Left lung (tissue), 10 donors: ENCODE data around the gene DDX51. TPM values are rescaled to one million over a fixed set of nuclear protein-coding genes. Genes with fewer than 3 reads are reported as not detected.

Experiments used
- ATAC-seq: fragments of 200-7000 bp; cut with Tn5 transposase; one replicate; pipeline ENCODE4 v1.9.1; 2020; ENCODE audit warnings: moderate library complexity
- DNase-seq, 4 donors: peaks; one replicate each; pipeline ENCODE4 v3.0.0-alpha.2; 2013 to 2020
- H3K27ac ChIP-seq, 2 donors: fragments of 200-600 bp; sonication (generic) in 1 of 2; one replicate each; pipeline versions ENCODE4 v1.5.0 to v1.8.0; 2020 to 2021
- H3K27me3 ChIP-seq, 2 donors: fragments of 200-600 bp; sonication (generic) in 1 of 2; one replicate each; pipeline versions ENCODE4 v1.5.0 to v1.8.0; 2020 to 2021
- H3K36me3 ChIP-seq, 2 donors: fragments of 200-600 bp; sonication (generic) in 1 of 2; one replicate each; pipeline versions ENCODE4 v1.5.0 to v1.8.0; 2020 to 2021
- H3K4me1 ChIP-seq, 2 donors: fragments of 200-600 bp; one replicate each; pipeline ENCODE4 v1.8.0; 2021
- H3K4me3 ChIP-seq, 2 donors: fragments of 200-600 bp; sonication (generic) in 1 of 2; one replicate each; pipeline versions ENCODE4 v1.5.0 to v1.8.0; 2020 to 2021; ENCODE audit warnings: mild to moderate bottlenecking in 1 of 2
- H3K9me3 ChIP-seq, 2 donors: fragments of 200-600 bp; sonication (generic) in 1 of 2; one replicate each; pipeline versions ENCODE4 v1.5.0 to v1.8.0; 2020 to 2021
- intact Hi-C, 2 donors: fragments of 100-400 bp; cut with DNase I; formaldehyde crosslinking; loops; one replicate each; pipeline versions ENCODE4 v1.11.2 to v1.14.2; 2022
- polyA plus RNA-seq, 6 donors: library from polyadenylated mRNA; unstranded; fragments of 120-200 nt; gene quantifications; one replicate each; pipeline ENCODE4 v1.2.1, GENCODE V29; 2013; ENCODE audit not compliant: insufficient read length in 6 of 6
- total RNA-seq, 2 donors: library from RNA; stranded (reverse); fragmentation: NEBNext Ultra II Directional; extraction: Animal tissue kit (Norgen Biotek cat#: 25700); gene quantifications; one replicate each; pipeline ENCODE4 v1.2.1, GENCODE V29; 2021
- TF ChIP-seq, protein P1 (sequence below), 2 donors: fragments of 200-600 bp; sonication (generic) in 1 of 2; IDR thresholded peaks; one replicate each; pipeline versions ENCODE4 v1.5.0 to v1.8.0; 2021; ENCODE audit warnings: antibody characterized with exemption in 2 of 2
- donor health status: DM: no; HTN: yes; CAD: no.
- donor health status: DM: no; HTN: no; CAD: no.

The DDX51 gene
- total and polyA plus RNA-seq, 8 donors, result 11.7 to 27.6 (median 18.6) TPM

DNA sequence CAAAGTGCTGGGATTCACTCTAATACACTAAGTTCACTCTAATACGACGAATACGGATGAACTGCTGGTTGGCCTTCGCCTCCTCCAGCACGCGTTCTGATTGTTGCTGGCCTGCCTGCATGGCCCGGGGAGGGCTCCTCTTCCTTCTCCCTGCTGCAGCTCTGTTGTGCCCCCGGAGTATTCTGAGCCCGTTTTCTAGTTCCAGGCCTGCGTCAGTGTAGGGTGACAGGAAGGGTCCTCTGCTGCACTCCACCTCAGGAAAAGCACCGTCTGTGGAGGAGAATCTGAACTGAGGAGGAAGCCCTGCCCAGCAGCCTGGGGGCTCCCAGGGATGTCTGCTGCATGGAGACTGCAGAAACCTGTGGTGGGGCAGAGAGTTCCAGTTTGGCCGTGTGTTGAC is 44.4 kb downstream of the DDX51 start:
- no peak for ATAC-seq
- Histone ChIP-seq H3K4me3 (no peak overlapping the region), H3K4me1 (no peaks in the 10 kb centered on the region), H3K27ac (no peak overlapping the region), H3K27me3 (no peaks in the 10 kb centered on the region), H3K9me3 (no peaks in the 10 kb centered on the region), H3K36me3 (peaks cover 0 to 22% of the 10 kb centered on the region in 2 donors)
- intact Hi-C loops, result no loop called here
- TF ChIP-seq, protein P1, sequence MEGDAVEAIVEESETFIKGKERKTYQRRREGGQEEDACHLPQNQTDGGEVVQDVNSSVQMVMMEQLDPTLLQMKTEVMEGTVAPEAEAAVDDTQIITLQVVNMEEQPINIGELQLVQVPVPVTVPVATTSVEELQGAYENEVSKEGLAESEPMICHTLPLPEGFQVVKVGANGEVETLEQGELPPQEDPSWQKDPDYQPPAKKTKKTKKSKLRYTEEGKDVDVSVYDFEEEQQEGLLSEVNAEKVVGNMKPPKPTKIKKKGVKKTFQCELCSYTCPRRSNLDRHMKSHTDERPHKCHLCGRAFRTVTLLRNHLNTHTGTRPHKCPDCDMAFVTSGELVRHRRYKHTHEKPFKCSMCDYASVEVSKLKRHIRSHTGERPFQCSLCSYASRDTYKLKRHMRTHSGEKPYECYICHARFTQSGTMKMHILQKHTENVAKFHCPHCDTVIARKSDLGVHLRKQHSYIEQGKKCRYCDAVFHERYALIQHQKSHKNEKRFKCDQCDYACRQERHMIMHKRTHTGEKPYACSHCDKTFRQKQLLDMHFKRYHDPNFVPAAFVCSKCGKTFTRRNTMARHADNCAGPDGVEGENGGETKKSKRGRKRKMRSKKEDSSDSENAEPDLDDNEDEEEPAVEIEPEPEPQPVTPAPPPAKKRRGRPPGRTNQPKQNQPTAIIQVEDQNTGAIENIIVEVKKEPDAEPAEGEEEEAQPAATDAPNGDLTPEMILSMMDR (IDR thresholded peaks at IDR 0.05), result no peak
- no peak for DNase-seq

DNA sequence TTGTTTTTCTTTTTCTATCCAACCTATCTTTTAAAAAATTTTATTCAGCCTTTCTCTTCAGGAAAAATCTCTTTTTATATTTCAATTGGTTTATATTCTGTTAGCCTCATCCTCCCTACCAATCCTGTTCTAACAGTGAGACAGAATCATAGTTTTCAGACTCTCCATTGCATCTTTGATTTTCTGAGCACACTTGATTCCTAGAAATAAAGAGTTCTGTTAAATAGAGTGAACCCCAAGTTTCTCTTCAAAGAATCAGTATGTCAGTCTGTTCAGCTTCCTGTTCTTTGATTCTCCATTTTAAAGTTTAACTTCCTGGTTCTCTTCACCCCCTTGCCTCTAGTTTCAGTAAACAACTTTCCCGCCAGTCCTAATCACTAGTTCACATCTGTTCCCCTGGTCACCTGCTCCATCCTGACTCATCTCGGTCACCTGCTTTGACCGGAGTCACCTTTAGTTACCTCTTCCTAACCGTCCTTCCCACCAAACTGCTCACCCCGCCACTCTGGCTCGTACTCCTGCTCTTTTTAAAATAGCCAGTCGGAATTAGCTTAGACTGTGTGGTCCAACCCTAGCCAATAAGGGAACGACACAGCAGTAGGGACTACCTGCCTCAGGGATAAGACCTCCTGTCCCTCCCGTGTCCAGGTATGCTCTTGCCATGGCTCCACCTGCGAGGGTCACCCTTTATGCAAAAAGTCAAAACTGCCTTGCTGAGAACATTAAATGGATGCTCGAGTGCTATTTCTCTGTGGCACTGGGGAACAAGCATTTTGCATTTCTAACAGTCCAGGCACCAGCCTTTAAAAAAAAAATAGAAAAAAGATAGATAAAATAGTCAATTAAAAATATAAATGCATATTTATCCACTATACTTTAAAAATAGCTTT is 48.4 kb downstream of the DDX51 start:
- ATAC-seq (no peak), DNase-seq (no peak)
- no peaks in the 10 kb centered on the region for H3K4me1 ChIP-seq
- intact Hi-C loops, result no loop called here
- H3K27ac ChIP-seq, result no peak overlapping the region
- peaks cover 0 to 27% of the 10 kb centered on the region in 2 donors for H3K36me3 ChIP-seq
- H3K9me3 ChIP-seq, result no peaks in the 10 kb centered on the region
- H3K27me3 ChIP-seq, result no peaks in the 10 kb centered on the region
- TF ChIP-seq, protein P1 (IDR thresholded peaks at IDR 0.05), result no peak
- no peak overlapping the region for H3K4me3 ChIP-seq

DNA sequence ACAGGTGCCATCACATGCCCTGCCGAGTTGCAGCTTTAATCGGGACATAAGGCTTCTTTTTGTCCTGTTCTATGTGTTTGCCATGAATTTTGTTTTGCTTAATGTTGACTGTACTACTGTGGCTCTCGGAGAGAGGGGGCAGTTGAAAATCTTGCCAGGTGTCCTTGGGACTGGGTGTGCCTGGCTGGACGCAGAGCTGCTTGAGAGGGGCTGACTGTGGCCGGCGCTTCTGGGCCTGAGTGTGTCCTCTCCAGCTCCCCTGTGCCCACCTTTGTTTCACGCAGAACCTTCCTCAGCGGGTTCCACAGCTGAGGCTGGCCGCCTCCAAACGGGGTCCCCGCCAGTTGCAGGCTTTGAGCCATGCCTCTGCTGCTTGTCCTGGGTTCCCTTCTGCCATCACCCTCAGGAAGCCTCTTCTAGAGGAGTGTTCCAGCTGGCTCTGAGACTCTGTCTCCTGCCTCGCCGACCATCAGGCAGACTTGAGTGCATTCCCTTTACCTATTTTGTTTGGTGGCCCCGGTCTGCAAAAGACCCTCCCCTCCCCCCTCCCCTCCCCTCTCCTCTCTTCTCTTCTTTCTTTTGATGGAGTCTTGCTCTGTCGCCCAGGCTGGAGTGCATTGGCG is 49.7 kb downstream of the DDX51 start:
- TF ChIP-seq, protein P1 (IDR thresholded peaks at IDR 0.05), result no peak
- intact Hi-C loops, result no loop called here

DNA sequence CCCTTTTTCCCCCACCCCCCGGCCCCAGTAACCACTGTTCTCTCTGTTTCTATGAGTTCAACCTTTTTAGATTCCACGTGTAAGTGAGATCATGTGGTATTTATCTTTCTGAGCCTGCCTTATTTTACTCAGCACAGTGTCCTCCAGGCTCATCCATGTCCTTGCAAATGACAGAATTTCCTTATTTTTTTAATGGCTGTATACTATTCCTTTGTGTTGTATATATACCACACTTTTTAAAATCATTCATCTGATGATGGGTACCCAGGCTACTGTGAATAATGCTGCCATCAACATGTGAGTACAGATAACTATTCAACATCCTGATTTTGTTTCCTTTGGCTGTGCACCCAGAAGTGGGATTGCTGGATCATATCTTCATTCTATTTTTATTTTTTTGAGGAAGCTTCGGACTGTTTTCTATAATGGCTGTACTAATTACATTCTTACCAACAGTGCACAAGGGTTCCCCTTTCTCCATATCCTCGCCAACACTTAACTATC is 54.7 kb downstream of the DDX51 start:
- intact Hi-C loops, result no loop called here
- no peak for ATAC-seq
- no peaks in the 10 kb centered on the region for H3K27me3 ChIP-seq

More for the DNA sequence above, 49.7 kb downstream of the DDX51 start:
- Histone ChIP-seq H3K4me1 (no peaks in the 10 kb centered on the region), H3K27ac (no peak overlapping the region), H3K9me3 (no peaks in the 10 kb centered on the region), H3K36me3 (peaks cover 0 to 16% of the 10 kb centered on the region in 2 donors), H3K27me3 (no peaks in the 10 kb centered on the region), H3K4me3 (no peak overlapping the region)
- DNase-seq, result no peak
- ATAC-seq, result no peak

More for the DNA sequence above, 54.7 kb downstream of the DDX51 start:
- peaks cover 0 to 17% of the 10 kb centered on the region in 2 donors for H3K4me1 ChIP-seq
- TF ChIP-seq, protein P1 (IDR thresholded peaks at IDR 0.05), result no peak
- no peak overlapping the region for H3K27ac ChIP-seq
- no peaks in the 10 kb centered on the region for H3K9me3 ChIP-seq
- H3K4me3 ChIP-seq, result no peak overlapping the region
- peaks cover 0 to 25% of the 10 kb centered on the region in 2 donors for H3K36me3 ChIP-seq
- DNase-seq, result no peak

Other genes starting within 250 kb of the DDX51 start
- 10 to 100 TPM; 21.6 to 30.0 TPM for gene ULK1, start 249.7 kb downstream of the DDX51 start, total RNA-seq
- 10 to 100 TPM; 23.2 to 38.7 (median 29.0) TPM for gene ULK1, start 249.7 kb downstream of the DDX51 start, polyA plus RNA-seq
- 10 to 100 TPM; 16.3 to 30.1 TPM for gene PUS1, start 215.0 kb downstream of the DDX51 start, total RNA-seq
- 10 to 100 TPM; 11.3 to 20.1 (median 16.5) TPM for gene PUS1, start 215.0 kb downstream of the DDX51 start, polyA plus RNA-seq
- 10 to 100 TPM; 33.5 to 41.7 TPM for gene EP400, start 194.4 kb downstream of the DDX51 start, total RNA-seq
- 10 to 100 TPM; 38.9 to 49.9 (median 41.4) TPM for gene EP400, start 194.4 kb downstream of the DDX51 start, polyA plus RNA-seq
- gene NOC4L, start 138 bp upstream of the DDX51 start, total RNA-seq, result 10 to 100 TPM; 11.0 to 19.6 TPM
- gene NOC4L, start 138 bp upstream of the DDX51 start, polyA plus RNA-seq, result 10 to 100 TPM; 10.6 to 16.9 (median 12.5) TPM
- under 1 TPM in 1 of 2 donors, not detected in 1; 0.17 TPM for gene GALNT9, start 185.3 kb upstream of the DDX51 start, total RNA-seq
- gene GALNT9, start 185.3 kb upstream of the DDX51 start, polyA plus RNA-seq, result 1 to 10 TPM; 1.9 to 5.0 (median 2.9) TPM